ENCODE data around the gene HEPACAM2.

Gene HEPACAM2

DNA sequence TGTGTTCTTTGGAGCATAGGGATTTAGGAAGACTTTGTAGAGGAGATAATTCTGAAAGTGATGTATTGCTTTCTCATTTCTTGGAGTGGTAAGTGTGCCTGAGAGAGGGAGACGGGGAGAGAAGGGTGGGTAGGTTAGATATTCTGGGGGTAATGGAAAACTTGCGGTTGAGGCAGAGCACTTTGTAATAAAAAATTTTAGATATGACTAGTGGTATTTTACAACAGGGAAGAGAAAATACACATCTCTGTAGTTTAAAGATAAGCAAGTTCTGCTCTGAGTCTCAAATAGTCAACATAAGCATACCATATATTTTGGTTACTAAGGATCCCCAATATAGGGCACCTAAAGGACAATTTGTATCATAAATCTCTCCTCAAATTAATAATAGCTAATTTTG, 12.5 kb upstream of the HEPACAM2 start:
- TF ChIP-seq POLR2AphosphoS5 (IDR thresholded peaks at IDR 0.05; ENCODE audit: low read depth, low read length) (no peak), SIN3A (IDR thresholded peaks at IDR 0.05; ENCODE audit: borderline replicate concordance, insufficient read depth, low read length) (no peak), FOXP2 (optimal IDR thresholded peaks at IDR 0.05; ENCODE audit: borderline replicate concordance, extremely low read depth, extremely low read length, insufficient read depth) (no peak), TAF1 (IDR thresholded peaks at IDR 0.05; ENCODE audit: borderline replicate concordance, insufficient read depth, low read length) (no peak)
- TF ChIP-seq, protein P1, sequence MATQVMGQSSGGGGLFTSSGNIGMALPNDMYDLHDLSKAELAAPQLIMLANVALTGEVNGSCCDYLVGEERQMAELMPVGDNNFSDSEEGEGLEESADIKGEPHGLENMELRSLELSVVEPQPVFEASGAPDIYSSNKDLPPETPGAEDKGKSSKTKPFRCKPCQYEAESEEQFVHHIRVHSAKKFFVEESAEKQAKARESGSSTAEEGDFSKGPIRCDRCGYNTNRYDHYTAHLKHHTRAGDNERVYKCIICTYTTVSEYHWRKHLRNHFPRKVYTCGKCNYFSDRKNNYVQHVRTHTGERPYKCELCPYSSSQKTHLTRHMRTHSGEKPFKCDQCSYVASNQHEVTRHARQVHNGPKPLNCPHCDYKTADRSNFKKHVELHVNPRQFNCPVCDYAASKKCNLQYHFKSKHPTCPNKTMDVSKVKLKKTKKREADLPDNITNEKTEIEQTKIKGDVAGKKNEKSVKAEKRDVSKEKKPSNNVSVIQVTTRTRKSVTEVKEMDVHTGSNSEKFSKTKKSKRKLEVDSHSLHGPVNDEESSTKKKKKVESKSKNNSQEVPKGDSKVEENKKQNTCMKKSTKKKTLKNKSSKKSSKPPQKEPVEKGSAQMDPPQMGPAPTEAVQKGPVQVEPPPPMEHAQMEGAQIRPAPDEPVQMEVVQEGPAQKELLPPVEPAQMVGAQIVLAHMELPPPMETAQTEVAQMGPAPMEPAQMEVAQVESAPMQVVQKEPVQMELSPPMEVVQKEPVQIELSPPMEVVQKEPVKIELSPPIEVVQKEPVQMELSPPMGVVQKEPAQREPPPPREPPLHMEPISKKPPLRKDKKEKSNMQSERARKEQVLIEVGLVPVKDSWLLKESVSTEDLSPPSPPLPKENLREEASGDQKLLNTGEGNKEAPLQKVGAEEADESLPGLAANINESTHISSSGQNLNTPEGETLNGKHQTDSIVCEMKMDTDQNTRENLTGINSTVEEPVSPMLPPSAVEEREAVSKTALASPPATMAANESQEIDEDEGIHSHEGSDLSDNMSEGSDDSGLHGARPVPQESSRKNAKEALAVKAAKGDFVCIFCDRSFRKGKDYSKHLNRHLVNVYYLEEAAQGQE (IDR thresholded peaks at IDR 0.05; ENCODE audit: insufficient read depth in 1 of 2, low read depth in 2 of 2, low read length in 2 of 2) = no peak

DNA sequence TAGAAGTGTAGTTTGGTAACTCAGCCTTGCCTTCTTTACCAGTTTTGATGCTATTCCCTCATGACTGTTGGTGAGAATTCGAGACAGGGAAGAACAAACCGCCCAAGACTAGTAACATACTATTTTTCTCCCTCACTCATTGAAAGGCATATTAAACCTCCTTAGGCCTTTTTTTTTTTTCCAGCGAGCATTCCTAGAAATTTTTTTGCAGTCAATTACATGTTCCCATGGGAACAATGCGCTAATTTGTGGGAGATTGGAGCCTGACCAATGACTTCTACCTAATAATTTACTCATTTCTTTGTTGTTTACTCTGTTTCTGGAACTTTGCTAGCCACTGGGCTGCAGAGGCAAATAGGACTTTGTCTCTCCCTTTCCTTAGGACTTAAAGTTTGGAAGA, 11.9 kb upstream of the HEPACAM2 start:
- TF ChIP-seq, protein P1 (IDR thresholded peaks at IDR 0.05; ENCODE audit: insufficient read depth in 1 of 2, low read depth in 2 of 2, low read length in 2 of 2) = no peak

DNA sequence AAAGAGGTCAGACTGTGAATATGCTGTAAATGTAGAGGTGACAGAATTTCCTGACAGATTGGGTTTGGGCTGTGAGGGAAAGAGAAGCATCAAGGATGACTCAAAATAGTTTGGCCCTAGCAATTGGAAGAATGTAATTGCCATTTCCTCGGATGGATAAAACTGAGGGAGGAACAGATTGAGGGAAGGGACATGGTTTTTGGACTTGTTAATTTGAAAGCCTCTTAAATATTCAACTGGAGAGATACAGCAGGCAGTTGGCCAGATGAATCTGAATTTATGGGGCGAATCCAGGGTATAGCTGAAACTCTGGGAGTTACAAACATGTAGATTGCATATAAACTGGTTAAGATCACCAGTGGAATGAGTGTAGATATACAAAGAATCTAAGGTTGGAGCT, 9.3 kb upstream of the HEPACAM2 start:
- TF ChIP-seq TAF1 (IDR thresholded peaks at IDR 0.05; ENCODE audit: borderline replicate concordance, insufficient read depth, low read length) (no peak), FOXP2 (optimal IDR thresholded peaks at IDR 0.05; ENCODE audit: borderline replicate concordance, extremely low read depth, extremely low read length, insufficient read depth) (no peak), POLR2AphosphoS5 (IDR thresholded peaks at IDR 0.05; ENCODE audit: low read depth, low read length) (no peak), SIN3A (IDR thresholded peaks at IDR 0.05; ENCODE audit: borderline replicate concordance, insufficient read depth, low read length) (no peak)
- TF ChIP-seq, protein P1 (IDR thresholded peaks at IDR 0.05; ENCODE audit: insufficient read depth in 1 of 2, low read depth in 2 of 2, low read length in 2 of 2) = no peak

DNA sequence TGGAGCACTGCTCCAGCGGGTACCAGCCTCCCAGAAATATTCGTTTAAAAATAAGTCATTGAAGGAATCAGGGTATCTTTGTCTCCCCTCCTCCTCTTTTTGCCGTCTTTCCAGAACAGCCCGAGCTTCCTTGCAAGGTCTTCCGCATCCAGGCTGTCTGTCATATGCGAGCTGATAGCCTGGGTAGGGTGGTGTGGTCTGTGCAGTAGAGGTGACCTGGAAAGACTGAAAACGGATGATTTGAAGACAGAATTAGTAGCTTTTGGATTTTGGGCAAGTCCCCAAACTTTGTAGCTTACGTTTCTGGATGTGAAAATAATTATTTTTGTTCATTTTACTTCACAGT, 6.4 kb upstream of the HEPACAM2 start:
- TF ChIP-seq POLR2AphosphoS5 (IDR thresholded peaks at IDR 0.05; ENCODE audit: low read depth, low read length) = no peak
- TF ChIP-seq SIN3A (IDR thresholded peaks at IDR 0.05; ENCODE audit: borderline replicate concordance, insufficient read depth, low read length) = no peak
- TF ChIP-seq FOXP2 (optimal IDR thresholded peaks at IDR 0.05; ENCODE audit: borderline replicate concordance, extremely low read depth, extremely low read length, insufficient read depth) = no peak
- TF ChIP-seq TAF1 (IDR thresholded peaks at IDR 0.05; ENCODE audit: borderline replicate concordance, insufficient read depth, low read length) = no peak
- TF ChIP-seq, protein P1 (IDR thresholded peaks at IDR 0.05; ENCODE audit: insufficient read depth in 1 of 2, low read depth in 2 of 2, low read length in 2 of 2) = no peak

DNA sequence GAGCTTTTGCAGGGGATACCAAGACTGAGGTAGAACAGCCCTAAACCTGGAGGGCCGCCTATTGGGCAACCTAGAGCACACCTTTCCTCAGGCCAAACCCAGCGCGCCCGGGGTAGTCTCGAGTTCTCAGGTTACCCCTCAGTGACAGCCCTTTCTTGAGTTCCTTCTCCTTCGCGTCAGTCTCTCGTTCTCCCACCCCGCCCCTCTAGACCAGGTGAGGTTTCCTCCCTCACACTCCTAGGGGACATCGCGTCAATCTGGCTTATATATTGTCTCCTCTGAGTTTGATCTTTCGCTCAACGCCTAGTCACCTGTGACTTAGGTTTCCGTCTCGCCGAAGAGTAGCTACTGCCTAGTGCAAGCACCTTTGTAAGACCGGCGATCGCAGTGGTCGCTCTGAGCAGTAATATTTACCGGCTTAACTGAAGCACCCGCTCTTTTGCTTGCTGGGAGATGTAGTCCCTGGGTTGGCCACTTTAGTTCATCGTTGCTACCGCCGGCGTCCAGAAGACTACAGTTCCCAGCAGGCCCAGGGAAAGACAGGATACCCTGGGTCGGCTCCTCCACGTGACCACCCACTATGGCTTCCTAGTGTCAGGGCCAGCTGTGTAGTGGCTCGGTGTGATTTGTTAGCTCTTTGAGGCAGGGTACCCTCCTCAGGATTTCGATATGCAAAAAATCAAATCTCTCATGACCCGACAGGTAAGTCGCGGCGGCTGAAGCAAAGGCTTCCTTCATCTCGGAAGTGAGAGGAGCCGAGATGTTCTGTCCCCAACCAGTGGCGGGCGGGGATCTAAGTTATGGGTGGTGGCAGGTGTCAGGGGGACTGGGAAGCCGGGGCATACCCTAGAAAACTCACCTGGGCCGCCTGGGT, 5.8 kb upstream of the HEPACAM2 start, which contains the start of gene VPS50:
Gene VPS50, plus strand, starts transcription at position 568 of the 874 bp plus-strand sequence. Its CDS starts 102 bp downstream, at position 670.
- TF ChIP-seq POLR2AphosphoS5 (IDR thresholded peaks at IDR 0.05; ENCODE audit: low read depth, low read length) = peak; percentile 78; the same call in 1 of the 2 replicates
- peak; percentile 89; the same call in 1 of the 2 replicates for TF ChIP-seq SIN3A (IDR thresholded peaks at IDR 0.05; ENCODE audit: borderline replicate concordance, insufficient read depth, low read length)
- TF ChIP-seq, protein P1 (IDR thresholded peaks at IDR 0.05; ENCODE audit: insufficient read depth in 1 of 2, low read depth in 2 of 2, low read length in 2 of 2) = no peak
- TF ChIP-seq FOXP2 (optimal IDR thresholded peaks at IDR 0.05; ENCODE audit: borderline replicate concordance, extremely low read depth, extremely low read length, insufficient read depth) = peak; percentile 7
- 0 out of 2 replicates have a peak, but pooled peaks have one; percentile 37 for TF ChIP-seq TAF1 (IDR thresholded peaks at IDR 0.05; ENCODE audit: borderline replicate concordance, insufficient read depth, low read length)

Data from PFSK-1 (cell line).